ENCODE measurements around the gene FAXC. TPM values are rescaled to one million over a fixed set of nuclear protein-coding genes. Genes with fewer than 3 reads are reported as not detected.

Gene FAXC
- total and polyA plus RNA-seq, 2 of the 13 experiments (the other 11 are each of a cell fraction or from before 2014, with no cell fraction given): 0.11 to 0.63 TPM

DNA sequence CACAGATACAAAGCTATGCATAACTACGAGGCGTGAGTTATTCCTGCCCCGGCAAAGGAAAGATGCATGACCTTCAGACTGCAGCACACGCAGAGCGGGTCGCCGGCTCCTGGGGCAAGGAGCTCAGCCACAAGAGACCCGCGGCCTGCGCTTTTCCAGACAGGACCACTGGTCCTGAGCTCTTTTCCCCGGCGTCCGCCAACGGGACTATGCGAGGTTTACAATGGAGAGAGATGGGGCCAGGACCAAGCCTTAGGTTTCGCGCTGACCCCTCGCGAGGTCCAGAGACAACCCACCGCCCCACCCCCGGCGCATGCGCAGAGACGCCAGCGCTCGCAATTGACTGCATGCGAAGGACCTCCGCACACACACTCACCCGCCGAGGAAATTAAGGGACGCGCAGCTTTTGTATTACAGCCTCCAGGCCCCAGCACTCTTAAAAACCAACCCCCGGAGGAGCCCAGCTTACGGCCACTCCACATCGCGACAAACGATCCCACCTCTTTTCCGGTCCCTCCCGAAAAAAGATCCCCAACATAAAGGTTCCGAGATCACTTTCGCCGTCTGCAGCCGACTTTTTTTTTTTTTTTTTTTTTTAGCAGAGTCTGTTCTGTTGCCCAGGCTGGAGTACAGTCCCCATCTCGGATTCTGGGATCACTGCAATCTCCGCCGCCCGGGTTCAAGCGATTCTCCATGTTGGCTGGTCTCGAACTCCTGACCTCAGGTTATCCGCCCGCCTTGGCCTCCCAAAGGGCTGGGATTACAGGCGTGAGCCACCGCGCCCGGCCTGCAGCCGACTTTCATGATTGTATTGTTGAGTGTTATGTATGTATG, 44.4 kb upstream of the FAXC start, which contains the start of gene COQ3 (continued):
- TF ChIP-seq, protein P1, sequence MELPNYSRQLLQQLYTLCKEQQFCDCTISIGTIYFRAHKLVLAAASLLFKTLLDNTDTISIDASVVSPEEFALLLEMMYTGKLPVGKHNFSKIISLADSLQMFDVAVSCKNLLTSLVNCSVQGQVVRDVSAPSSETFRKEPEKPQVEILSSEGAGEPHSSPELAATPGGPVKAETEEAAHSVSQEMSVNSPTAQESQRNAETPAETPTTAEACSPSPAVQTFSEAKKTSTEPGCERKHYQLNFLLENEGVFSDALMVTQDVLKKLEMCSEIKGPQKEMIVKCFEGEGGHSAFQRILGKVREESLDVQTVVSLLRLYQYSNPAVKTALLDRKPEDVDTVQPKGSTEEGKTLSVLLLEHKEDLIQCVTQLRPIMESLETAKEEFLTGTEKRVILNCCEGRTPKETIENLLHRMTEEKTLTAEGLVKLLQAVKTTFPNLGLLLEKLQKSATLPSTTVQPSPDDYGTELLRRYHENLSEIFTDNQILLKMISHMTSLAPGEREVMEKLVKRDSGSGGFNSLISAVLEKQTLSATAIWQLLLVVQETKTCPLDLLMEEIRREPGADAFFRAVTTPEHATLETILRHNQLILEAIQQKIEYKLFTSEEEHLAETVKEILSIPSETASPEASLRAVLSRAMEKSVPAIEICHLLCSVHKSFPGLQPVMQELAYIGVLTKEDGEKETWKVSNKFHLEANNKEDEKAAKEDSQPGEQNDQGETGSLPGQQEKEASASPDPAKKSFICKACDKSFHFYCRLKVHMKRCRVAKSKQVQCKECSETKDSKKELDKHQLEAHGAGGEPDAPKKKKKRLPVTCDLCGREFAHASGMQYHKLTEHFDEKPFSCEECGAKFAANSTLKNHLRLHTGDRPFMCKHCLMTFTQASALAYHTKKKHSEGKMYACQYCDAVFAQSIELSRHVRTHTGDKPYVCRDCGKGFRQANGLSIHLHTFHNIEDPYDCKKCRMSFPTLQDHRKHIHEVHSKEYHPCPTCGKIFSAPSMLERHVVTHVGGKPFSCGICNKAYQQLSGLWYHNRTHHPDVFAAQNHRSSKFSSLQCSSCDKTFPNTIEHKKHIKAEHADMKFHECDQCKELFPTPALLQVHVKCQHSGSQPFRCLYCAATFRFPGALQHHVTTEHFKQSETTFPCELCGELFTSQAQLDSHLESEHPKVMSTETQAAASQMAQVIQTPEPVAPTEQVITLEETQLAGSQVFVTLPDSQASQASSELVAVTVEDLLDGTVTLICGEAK (IDR thresholded peaks at IDR 0.05): peak; percentile 46; the same call in 1 of the 2 replicates
- TF ChIP-seq, protein P1 (CRISPR knock-in tag; IDR thresholded peaks at IDR 0.05): peak; percentile 34; the same call in 1 of the 2 replicates
- no peak for TF ChIP-seq ZNF780A (CRISPR knock-in tag; IDR thresholded peaks at IDR 0.05)
- no peak for TF ChIP-seq HOXD1 (CRISPR knock-in tag; IDR thresholded peaks at IDR 0.05)
- no peak for TF ChIP-seq ZNF792 (CRISPR knock-in tag; IDR thresholded peaks at IDR 0.05)
- peak; percentile 72; the same call in 1 of the 2 replicates for TF ChIP-seq ZNF17 (CRISPR knock-in tag; IDR thresholded peaks at IDR 0.05)
- no peak for TF ChIP-seq ZNF225 (CRISPR knock-in tag; IDR thresholded peaks at IDR 0.05)
- TF ChIP-seq ZNF30 (CRISPR knock-in tag; IDR thresholded peaks at IDR 0.05): no peak
- no peak for TF ChIP-seq HOXA7 (CRISPR knock-in tag; IDR thresholded peaks at IDR 0.05)
- 0 out of 2 replicates have a peak, but pooled peaks have one; percentile 68 for TF ChIP-seq ZNF709 (CRISPR knock-in tag; IDR thresholded peaks at IDR 0.05)
- TF ChIP-seq NFKB2 (CRISPR knock-in tag; IDR thresholded peaks at IDR 0.05; ENCODE audit: borderline replicate concordance): peak; percentile 74; the same call in 1 of the 2 replicates
- peak; percentile 43; the same call in 1 of the 2 replicates for TF ChIP-seq ERF (CRISPR knock-in tag; IDR thresholded peaks at IDR 0.05)
